K562 (cell line): Measurements from ENCODE around the gene ABHD16A. TPM values are rescaled to one million over a fixed set of nuclear protein-coding genes. Genes with fewer than 3 reads are reported as not detected.

ENCODE experiments used
- CBX2 ChIP-seq: fragments of 200-600 bp; sonication (generic); IDR thresholded peaks from one replicate; pipeline ENCODE4 v1.6.1; 2012; ENCODE audit warnings: mild to moderate bottlenecking, low read length, inconsistent platforms; ENCODE audit not compliant: insufficient read depth, poor library complexity, severe bottlenecking
- CGGBP1 ChIP-seq: fragments of 250-450 bp; sonication (Bioruptor Pico); IDR thresholded peaks from 2 replicates; pipeline ENCODE4 v1.9.0; 2021; ENCODE audit warnings: mild to moderate bottlenecking
- ELF2 ChIP-seq: fragments of 250-450 bp; sonication (Bioruptor Pico); IDR thresholded peaks from 2 replicates; pipeline ENCODE4 v1.5.0; 2021; ENCODE audit warnings: mild to moderate bottlenecking
- FOSL1 ChIP-seq: fragments of 200-800 bp; sonication (Bioruptor generic); conservative IDR thresholded peaks from 2 replicates; pipeline ENCODE4 v1.6.1; 2016; ENCODE audit warnings: missing genetic modification characterization, missing compliant biosample characterization
- FOXM1 ChIP-seq, 2 experiments: fragments of 450-650 bp in 1 of 2; sonication (generic) in 1 of 2; formaldehyde crosslinking in 1 of 2; IDR thresholded peaks; 2 replicates each; pipeline versions ENCODE4 v1.6.1 to v1.9.0; 2017 to 2022; ENCODE audit warnings: low read depth in 2 of 2, mild to moderate bottlenecking in 2 of 2, missing genetic modification reagents in 1 of 2, moderate library complexity in 1 of 2
- POLR2A ChIP-seq: fragments of 450-650 bp; conservative IDR thresholded peaks from 2 replicates; pipeline ENCODE4 v1.6.1; 2016
- POU5F1 ChIP-seq: fragments of 150-350 bp; IDR thresholded peaks from 2 replicates; pipeline ENCODE4 v1.6.1; 2014; ENCODE audit warnings: borderline replicate concordance, low read length, low read depth, mild to moderate bottlenecking; ENCODE audit not compliant: partially characterized antibody
- ZNF511 ChIP-seq: sonication (generic); formaldehyde crosslinking; IDR thresholded peaks from 2 replicates; pipeline ENCODE4 v1.8.0; 2022; ENCODE audit warnings: mild to moderate bottlenecking, missing genetic modification reagents
- ZNF609 ChIP-seq: sonication (generic); formaldehyde crosslinking; IDR thresholded peaks from 2 replicates; pipeline ENCODE4 v1.8.1; 2023; ENCODE audit warnings: missing genetic modification reagents, mild to moderate bottlenecking, borderline replicate concordance
- ZNF717 ChIP-seq: fragments of 250-450 bp; sonication (Bioruptor Pico); IDR thresholded peaks from 2 replicates; pipeline ENCODE4 v1.5.0; 2021
- ZNF778 ChIP-seq: fragments of 450-650 bp; formaldehyde crosslinking; IDR thresholded peaks from 2 replicates; pipeline ENCODE4 v1.4.0; 2020; ENCODE audit warnings: mild to moderate bottlenecking, moderate library complexity
- polyA plus RNA-seq, 8 experiments: library from polyadenylated mRNA; depleted of rRNA in 4 of 8; stranded (reverse) in 5 of 8; unstranded in 3 of 8; fragments of >200 nt; fragmentation: Nextera tagmentation in 2 of 8; fragmentation: Illumina TruSeq in 1 of 8; extraction: Ambion mirVana in 2 of 8; extraction: Trizol in 1 of 8; gene quantifications; 2 replicates each; pipeline versions ENCODE4 v1.2.1 to v1.2.3, GENCODE V29; 2011 to 2014; ENCODE audit warnings: inconsistent platforms in 1 of 8, missing spikeins in 1 of 8
- total RNA-seq, 7 experiments: library from RNA; depleted of rRNA in 6 of 7; stranded (reverse); fragments of >200 nt in 6 of 7; fragmentation: Illumina TruSeq in 2 of 7; extraction: Trizol in 2 of 7; gene quantifications; 2 replicates each; pipeline versions ENCODE4 v1.2.1 to v1.2.3, GENCODE V29; 2011 to 2021; ENCODE audit warnings: low replicate concordance in 1 of 7
- TF ChIP-seq, protein P1 (sequence below), 3 experiments: fragments of 200-800 bp in 1 of 3; fragments of 250-450 bp in 1 of 3; fragments of 450-650 bp in 1 of 3; sonication (Bioruptor Pico) in 1 of 3; sonication (Bioruptor generic) in 1 of 3; formaldehyde crosslinking in 1 of 3; IDR thresholded peaks; 2 replicates each; pipeline versions ENCODE4 v1.6.1 to v1.8.0; 2016 to 2022; ENCODE audit warnings: mild to moderate bottlenecking in 2 of 3, missing genetic modification characterization in 2 of 3, missing compliant biosample characterization in 1 of 3, moderate library complexity in 1 of 3
- TF ChIP-seq, protein P2 (sequence below): sonication (generic); formaldehyde crosslinking; IDR thresholded peaks from 2 replicates; pipeline ENCODE4 v1.8.1; 2023; ENCODE audit warnings: mild to moderate bottlenecking, missing genetic modification reagents, moderate library complexity

The ABHD16A gene
- total and polyA plus RNA-seq, 9 of the 15 experiments (the other 6 are each of a cell fraction or from before 2014, with no cell fraction given): 25.8 to 120 (median 81.6) TPM

- TF ChIP-seq CGGBP1 (CRISPR knock-in tag) (no peak; the same call in 1 of the 2 replicates), ELF2 (CRISPR knock-in tag) (peak; percentile 97), POLR2A (peak; percentile 93), ZNF511 (CRISPR knock-in tag) (peak; percentile 87), ZNF609 (no peak), ZNF778 (CRISPR knock-in tag) (no peak), CBX2 (no peak), POU5F1 (no peak), FOXM1 (IDR thresholded peaks at IDR 0.05; ENCODE audit: low read depth) (peak; percentile 51; the same call in 1 of the 2 replicates), FOXM1 (CRISPR knock-in tag; IDR thresholded peaks at IDR 0.05; ENCODE audit: low read depth) (0 out of 2 replicates have a peak, but pooled peaks have one; percentile 44), ZNF717 (CRISPR knock-in tag) (peak; percentile 90), FOSL1 (tag) (no peak)
- TF ChIP-seq, protein P1, sequence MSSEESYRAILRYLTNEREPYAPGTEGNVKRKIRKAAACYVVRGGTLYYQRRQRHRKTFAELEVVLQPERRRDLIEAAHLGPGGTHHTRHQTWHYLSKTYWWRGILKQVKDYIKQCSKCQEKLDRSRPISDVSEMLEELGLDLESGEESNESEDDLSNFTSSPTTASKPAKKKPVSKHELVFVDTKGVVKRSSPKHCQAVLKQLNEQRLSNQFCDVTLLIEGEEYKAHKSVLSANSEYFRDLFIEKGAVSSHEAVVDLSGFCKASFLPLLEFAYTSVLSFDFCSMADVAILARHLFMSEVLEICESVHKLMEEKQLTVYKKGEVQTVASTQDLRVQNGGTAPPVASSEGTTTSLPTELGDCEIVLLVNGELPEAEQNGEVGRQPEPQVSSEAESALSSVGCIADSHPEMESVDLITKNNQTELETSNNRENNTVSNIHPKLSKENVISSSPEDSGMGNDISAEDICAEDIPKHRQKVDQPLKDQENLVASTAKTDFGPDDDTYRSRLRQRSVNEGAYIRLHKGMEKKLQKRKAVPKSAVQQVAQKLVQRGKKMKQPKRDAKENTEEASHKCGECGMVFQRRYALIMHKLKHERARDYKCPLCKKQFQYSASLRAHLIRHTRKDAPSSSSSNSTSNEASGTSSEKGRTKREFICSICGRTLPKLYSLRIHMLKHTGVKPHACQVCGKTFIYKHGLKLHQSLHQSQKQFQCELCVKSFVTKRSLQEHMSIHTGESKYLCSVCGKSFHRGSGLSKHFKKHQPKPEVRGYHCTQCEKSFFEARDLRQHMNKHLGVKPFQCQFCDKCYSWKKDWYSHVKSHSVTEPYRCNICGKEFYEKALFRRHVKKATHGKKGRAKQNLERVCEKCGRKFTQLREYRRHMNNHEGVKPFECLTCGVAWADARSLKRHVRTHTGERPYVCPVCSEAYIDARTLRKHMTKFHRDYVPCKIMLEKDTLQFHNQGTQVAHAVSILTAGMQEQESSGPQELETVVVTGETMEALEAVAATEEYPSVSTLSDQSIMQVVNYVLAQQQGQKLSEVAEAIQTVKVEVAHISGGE (CRISPR knock-in tag; IDR thresholded peaks at IDR 0.05): no peak
- TF ChIP-seq, protein P2, sequence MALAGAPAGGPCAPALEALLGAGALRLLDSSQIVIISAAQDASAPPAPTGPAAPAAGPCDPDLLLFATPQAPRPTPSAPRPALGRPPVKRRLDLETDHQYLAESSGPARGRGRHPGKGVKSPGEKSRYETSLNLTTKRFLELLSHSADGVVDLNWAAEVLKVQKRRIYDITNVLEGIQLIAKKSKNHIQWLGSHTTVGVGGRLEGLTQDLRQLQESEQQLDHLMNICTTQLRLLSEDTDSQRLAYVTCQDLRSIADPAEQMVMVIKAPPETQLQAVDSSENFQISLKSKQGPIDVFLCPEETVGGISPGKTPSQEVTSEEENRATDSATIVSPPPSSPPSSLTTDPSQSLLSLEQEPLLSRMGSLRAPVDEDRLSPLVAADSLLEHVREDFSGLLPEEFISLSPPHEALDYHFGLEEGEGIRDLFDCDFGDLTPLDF (CRISPR knock-in tag): no peak
Observed at GRCh38 chr6:31660381-31661261, 42.5 kb downstream of the ABHD16A start, which contains the start of gene C6orf47 (continued).
